NCI-H345 treated with DMSO at 0.1 percent for 48 hours (cell line): Measurements from ENCODE around the gene RTL9.

Experiments used
- DNase-seq: peaks from one replicate; lab custom pipeline; 2025; ENCODE audit not compliant: unreplicated experiment; lab: John Stamatoyannopoulos, UW

The RTL9 gene

DNA sequence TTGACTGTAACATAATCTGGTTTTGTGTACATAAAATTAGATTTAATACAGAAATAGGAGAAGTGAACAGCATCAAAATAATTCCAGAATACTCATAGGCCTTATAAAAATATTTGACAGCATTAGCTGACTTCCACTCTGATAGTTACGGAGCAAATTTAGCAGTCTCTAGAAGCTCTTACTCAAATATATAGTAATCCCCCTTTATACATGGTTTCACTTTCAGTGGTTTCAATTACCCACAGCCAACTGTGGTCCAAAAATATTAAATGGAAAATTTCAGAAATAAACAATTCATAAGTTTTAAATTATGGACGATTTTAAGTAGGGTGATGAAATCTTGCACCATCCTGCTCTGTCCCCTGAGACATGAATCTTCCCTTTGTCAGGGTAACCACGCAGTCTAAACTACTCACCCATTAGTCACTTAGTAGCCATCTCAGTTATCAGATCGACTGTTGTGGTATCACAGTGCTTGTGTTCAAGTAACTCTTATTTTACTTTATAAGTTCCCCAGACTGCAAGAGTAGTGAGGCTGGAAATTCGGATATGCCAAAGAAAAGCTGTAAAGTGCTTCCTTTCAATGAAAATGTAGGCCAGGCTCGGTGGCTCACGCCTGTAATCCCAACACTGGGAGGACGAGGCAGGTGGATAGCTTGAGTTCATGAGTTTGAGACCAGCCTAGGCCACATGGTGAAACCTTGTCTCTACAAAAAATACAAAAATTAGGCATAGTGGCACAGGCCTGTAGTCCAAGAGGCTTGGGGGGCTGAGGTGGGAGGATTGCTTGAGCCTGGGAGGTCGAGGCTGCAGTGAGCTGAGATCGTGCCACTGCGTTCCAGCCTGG, 17.2 kb upstream of the RTL9 start:
- DNase-seq, result no peak

DNA sequence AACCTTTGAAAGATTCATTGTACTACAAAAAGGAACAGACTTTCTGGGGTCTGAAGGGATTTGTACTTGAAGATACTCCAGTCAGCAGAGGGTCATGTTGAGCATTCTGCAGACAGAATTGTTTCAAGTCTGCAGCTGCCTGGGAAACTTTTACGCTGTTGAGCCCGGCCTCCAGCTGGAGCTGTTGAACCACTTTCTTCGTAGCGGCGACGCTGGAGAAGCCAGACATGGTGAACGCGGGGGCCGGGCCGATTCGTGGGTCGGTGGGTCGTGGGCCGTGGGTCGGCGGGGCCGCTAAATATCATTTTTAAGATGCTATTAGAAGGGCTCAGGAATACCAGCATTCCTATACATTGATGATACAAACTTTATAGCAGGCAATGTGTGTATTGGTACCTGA, 12.0 kb upstream of the RTL9 start:
- DNase-seq, result no peak

DNA sequence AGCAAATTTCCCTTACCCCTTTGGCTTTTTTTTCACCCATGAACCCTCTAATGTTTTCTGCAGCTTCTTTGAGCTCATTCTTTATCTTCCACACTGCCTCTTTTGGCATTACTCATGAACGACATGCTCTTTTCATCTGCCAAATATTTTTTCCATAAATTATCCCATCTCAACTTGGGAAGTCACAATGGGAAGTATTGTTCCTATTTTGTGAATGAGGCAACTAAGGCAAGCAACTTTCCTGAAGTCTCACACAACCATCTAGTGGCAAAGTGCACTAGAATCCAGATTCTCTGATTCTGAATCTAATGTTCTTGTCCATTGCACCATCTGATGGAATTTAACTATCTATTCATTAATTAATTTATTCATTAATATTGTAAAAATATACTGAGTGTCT, 625 bp downstream of the RTL9 start:
- no peak for DNase-seq

DNA sequence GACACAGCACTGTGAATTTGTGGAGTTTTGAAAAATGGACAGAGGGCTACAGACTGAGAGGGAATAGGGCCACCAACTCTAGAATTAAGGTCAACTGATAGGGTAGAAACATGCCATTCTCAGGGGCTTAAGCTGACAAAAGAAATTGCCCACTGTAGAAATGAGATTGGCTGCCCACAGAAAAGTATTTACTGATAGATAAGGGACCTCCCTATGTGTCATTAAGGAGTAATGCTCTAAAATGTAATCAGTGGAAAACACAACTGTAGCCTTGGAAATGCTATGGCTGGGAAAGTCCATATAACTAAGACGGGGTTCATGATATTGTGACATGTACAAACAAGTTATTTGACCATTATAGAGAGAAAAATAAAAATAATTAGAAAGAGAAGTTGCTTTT, 4.6 kb downstream of the RTL9 start:
- DNase-seq, result no peak

DNA sequence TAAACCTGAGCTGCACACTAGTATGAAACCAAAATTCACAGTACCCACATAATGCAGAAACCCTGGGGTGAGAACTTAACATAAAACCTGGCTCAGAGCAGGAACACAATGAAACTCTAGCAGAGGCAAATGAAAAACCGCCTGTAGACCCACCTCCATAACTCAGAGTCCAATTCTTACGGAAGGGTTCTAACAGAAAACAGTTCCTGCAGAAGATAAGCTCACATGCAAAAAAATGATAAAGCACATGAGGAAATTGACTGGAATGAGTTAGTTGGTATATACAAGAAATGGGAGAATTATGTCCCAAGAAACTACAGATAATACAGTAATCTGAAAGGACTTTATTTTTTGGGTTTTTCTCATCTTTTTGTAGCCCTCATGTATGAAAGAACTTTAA, 14.7 kb downstream of the RTL9 start:
- no peak for DNase-seq

DNA sequence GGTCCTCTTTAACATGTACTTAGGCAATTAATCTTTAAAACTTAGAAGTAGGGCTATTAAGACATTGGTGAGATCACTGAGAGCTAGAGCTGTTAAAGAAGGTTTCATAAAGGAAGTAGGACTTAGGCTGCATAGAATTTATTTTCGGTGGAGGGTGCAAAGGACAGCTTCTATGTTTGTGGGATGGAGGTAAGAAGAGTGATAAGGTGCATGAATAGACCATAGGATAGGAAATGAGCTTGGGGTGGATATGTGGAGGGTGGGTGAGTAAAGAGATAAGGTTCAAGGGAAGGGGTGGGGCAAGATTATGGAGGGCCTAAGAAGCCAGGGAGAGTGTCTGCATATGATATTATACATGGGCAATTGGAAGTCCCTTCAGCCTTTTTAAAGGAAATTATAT, 15.9 kb downstream of the RTL9 start:
- DNase-seq, result no peak

DNA sequence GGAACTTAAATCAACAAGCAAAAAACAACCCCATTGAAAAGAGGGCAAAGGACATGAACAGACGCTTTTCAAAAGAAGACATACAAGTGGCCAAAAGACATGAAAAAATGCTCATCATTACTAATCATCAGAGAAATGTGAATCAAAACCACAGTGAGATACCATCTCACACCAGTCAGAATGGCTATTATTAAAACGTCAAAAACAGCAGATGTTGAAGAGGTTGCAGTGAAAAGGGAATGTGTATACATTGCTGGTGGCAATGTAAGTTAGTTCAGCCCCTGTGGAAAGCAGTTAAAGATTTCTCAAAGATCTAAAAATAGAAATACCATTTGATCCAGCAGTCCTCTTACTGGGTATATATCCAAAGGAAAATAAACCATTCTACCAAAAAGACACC, 22.6 kb downstream of the RTL9 start:
- DNase-seq, result no peak

DNA sequence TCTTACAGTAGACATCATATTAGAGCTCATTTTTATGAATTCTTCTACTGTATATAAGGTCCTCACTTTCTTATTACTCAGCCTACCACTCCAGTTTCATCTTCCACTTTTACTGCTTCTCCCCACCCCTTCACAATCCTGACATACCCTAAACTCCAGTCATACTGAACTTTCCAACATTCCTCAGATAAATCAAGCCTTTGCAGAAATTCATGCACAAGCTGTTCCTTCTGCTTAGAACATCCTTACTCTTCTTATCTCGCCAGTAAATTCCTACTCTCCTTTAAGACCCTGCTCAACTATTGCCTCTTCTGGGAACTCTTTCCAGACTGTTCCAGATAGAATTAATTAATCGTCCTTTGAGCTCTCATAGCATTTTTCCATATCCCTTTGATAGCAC, 24.8 kb downstream of the RTL9 start:
- no peak for DNase-seq

DNA sequence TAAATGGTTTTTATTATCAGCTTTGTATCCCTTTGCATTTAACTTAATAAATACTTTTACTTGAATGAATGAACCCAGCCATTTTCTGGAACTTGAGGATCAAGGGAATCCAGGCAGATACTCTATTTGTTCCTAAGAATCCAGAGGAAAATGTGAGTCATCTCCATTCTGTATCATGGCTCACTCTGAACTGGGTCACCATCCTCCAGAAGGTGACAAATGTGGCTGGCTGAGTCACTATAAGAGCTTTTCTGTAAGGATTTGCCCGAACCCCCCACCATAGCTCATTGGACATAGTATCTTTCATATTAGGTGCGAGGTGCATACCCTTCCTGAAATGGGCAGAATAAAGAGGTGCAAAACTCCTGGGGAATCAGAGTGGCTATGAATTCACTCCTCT, 25.8 kb downstream of the RTL9 start:
- DNase-seq, result no peak

DNA sequence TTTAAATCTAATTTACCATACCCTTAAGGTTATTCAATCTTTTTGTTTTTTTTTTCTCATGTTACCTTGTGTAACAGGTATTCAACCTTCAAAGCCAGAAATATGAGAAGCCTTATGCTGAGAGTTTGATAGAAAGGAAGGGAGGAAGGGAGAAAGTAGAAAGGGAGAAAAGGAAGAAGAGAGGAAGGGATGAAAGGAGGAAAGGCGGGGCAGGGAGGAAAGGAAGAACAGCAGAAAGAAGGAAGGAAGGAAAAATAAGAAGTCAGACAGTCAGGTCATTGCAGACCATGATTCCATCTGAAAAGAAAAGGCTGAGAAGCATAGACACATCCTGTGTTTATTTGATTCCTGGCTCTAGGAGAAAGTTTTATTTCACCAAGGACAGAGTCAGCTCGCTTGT, 30.9 kb downstream of the RTL9 start:
- no peak for DNase-seq

DNA sequence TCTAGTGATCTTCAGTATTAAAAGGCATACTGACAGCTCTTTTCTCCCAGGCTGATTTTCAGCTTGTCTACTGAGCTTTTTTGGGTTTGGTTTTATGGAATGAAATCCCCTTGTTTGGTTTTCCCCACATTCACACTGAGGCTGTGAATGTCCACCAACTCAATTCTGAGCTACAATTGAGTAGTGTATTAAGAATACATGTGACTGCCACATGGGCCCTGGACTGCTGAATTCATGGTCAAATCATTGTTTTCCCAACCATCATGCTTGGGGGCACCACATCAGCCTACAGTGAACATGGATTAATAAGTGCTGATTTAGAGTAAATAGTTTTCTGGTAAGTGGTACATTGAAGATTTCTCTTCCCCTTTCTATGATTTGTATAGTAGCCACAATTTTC, 32.4 kb downstream of the RTL9 start:
- DNase-seq, result no peak

DNA sequence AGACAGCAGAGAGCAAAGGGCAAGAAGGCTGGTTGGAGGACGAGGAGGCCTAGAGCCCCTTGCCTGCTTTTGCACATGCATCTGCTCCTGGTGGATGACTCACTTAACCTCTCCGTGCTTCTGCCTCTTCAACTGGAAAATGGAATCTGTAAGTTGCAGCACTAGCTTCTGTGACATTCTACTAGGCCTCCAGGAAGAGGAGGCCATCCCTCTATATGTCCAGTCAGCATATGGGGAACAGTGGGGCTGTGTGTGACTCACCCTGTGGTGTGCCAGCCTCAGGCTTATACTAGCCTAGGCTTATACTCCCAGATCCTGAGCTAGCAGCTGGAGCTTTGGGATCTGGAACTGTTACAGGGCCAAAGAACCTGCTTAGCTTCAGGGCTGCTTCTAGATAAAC, 36.0 kb downstream of the RTL9 start:
- DNase-seq, result no peak

DNA sequence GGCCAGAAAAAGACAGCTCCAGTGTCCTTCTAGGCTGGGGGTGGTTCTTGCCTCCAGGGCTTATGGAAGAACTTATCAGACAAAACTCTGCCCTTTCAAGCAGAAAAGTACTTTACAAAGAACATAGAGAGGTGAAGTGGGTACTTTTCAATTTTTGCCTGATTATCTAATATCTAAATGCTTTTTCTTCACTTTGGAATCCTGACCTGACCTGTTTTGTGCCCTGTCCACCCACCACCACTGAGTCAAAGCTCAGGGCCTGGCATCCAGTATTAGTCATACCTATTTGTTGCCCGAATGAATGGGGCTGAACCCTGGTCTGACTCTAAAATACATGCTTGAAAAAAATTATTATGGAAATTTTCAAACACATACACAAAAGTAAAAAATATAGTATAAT, 37.2 kb downstream of the RTL9 start:
- no peak for DNase-seq

DNA sequence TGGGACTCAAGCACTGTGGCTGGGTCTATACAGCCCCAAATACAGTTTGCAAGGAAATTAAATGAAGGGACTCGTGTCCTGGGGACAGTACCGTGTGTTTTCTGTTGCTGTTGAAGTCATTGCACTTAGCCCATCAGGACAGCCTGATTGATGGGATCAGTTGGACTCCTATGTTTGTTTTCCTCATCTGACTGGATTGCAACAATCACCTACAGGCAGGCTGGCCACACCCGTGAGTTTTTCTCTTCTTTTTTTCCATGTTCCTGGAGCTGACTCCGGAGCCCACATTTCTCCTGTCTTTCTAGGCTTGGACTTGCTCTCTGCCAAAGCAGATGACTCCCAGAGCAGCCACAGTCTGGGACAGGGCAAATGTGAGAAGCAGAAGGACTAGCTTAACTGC, 38.1 kb downstream of the RTL9 start:
- no peak for DNase-seq

DNA sequence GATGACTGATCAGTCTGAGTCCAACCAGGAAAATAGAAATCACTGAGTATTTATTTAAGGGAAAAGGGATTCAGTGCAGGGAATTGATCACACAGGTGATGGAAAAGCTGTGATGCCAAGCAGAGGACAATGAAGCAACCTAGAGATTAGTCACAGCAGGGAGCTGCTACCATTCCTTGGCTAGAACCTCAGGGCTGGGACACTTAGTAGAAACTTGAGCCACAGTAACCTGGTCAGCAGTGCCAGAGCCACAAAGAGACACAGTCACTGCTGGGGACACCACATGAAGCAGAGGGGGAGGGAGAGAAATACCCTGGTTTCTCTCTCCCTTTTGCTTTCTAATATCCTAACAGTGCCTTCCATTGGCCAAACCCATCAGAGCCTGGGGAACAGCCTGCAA, 38.7 kb downstream of the RTL9 start:
- no peak for DNase-seq

DNA sequence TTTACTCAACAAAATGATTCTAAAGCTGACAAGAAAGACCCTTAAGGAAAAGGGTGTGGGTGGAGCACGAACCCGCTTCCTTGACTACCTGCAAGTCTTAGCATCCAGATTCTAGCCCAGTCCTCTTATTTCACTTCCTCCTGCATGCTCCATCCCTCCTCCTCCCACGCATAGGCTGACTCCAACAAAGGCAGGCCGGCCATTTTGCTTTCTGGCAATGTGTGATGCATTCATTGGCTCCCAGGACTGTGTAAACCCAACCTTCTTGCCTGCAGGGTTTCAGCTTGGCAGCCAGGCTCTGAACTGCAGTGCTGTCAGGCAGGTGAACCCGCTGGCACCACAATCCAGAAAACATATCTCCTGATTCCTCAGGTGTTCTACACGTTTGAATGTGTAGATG, 39.3 kb downstream of the RTL9 start:
- DNase-seq, result no peak

DNA sequence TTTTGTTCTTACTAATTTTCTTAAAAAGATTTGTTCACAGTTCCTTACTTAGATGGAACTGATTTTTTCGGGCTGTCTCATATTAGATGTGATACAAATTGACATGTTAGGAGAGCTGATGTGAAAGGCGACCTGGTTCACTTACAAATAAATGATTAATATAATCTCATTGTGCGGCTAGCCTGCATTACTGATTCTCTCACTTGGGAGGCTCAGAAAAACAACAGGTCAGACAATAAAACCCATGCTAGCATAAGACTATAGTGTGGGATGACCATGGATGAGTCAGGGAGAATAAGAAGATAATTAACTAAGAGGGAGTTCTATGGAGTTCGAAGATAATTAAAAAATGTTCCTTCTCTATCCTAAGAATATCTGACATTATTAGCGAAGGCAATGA, 40.8 kb downstream of the RTL9 start:
- no peak for DNase-seq

DNA sequence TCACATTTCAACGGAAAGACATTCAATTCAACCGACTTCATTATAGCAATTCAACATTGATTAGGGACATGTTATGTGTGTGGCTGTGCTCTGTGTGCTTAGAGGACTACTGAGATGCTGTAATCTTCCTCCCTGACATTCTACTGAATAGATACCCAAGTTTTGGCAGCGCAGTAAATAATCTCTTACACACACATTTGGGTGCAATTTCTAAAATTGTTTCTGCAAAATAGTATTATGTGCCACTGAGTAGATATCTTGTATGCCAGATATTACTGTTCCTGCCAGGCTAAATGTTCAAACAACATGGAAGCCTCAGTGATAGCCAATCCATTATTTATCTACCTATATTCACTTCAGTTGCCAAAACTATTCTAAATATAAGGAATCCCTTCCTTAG, 41.3 kb downstream of the RTL9 start:
- no peak for DNase-seq

DNA sequence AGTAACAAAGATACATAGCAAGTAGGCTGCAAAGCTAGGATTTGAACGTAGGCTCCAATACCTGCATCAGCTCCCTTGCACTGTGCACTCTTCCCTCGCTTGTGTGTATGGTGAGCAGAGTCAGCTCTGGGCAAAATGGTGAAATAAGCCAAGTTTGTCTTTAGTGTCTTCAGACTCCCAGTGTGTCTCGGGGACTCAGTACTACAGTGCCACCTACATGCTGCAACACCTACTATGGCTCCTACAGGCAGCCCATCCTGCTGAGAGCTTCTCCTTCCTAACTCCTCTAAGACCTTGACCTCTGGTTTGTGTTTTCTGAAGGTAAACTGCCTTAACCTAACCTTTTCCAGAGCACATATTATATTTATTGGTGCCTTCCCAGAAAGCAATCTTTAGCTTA, 42.5 kb downstream of the RTL9 start:
- DNase-seq, result no peak

DNA sequence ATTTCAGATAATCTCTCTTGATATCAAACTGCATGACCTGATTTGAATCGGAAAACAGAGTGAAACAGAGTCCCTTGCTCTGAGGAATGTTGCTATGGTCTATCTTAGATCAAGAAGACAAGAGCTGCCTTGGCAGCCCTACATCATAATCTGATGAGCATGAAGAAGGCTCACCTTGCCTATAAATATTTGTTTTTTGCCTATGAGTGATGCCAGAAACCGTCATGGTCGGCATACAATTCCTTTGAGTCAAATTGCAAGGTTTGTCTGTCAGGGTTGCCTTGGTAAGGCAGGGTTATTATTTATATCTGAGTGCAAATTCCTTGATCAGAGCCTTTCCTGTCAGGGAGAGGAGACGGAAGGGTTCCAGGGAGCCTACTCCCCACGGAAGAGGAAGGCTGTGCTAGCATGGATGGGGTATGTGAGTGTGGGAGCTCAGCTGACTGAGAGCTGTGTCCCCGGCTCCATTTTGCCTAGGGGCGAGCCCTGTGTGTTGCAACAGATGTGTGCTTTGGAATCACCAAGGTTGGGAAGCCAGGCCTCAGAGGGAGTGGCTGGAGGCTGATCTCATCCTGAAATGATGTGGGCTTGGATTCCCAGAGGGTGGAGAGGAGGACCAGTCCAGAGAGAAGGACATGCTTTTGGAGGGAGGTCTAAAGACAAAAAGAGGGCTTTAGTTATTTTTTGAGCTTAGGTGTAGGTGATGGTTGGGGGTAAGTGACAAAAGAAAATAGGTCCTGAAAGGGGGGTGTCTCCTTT, 43.6 kb downstream of the RTL9 start:
- no peak for DNase-seq

DNA sequence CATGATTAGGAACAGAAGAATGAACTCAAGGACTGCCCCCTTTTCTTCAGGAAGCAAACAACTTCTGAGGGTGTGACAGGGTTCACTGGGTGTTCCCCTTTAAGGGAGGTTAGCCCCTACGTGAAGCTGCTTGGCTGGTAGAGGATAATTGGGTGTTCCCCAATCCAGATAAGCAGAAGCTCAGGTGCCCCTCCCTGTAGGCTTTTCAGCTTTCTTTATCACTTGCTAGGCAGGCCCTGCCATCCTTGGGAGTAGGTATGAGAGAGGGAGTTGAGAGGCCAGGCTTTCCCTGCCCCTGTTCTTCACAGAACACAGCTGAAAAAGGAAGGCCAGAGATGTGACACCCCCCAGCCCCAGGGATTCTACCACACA, 44.2 kb downstream of the RTL9 start:
- DNase-seq, result no peak

DNA sequence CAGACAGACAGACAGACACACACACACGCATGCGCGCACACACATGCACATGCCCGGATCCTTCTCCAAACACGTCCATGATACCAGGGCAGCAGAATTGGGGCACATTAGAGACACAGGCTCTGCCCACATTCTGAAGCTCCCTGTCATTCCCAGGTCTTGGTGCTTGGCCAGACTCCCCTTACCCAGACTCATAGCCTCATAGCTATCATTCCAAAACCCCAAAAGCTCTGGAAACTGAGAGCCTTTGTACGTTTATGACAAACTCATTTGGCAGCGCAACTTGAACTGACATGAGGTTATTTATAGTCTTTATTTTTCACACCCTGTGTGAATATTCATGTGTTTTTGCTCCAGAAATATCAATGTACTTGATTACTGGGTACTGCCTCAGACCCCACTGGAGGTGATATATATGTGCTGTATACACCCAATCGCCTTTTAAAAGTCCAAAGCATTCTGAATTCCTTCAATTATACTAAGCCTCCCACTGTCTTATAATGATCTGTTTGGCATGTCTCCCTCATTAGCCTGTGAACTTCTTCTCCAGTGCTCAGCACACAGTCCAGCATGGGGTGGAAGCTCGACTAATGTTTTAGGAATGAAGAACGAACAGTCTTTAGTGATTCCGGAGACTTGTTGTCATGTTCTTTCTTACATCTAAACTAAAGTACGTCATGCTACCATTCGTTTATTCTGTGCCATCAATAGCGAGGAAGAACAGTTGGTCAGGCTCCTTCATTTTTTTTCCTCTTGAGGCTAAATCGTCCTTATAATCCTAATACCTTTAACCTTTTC, 45.0 kb downstream of the RTL9 start:
- DNase-seq, result no peak
